Right forelimb (tissue), 1 donor: Measurements from ENCODE around the gene LRPAP1.
"Not testable (repeated sequence)": the region's sequence is repeated elsewhere in the genome, so short reads cannot be mapped to it uniquely, and the experiment has no call there.

ENCODE experiments used
- DNase-seq: peaks from one replicate; pipeline ENCODE4 v3.0.0-alpha.2; 2018

Gene LRPAP1

GRCh38 chr4:3517731-3518510 lies 14.3 kb downstream of the LRPAP1 start:
- no peak for DNase-seq

- no peak for DNase-seq
Measured at GRCh38 chr4:3516836-3517730, 15.1 kb downstream of the LRPAP1 start.

GRCh38 chr4:3516061-3516835 lies 16.0 kb downstream of the LRPAP1 start:
- no peak for DNase-seq

DNA sequence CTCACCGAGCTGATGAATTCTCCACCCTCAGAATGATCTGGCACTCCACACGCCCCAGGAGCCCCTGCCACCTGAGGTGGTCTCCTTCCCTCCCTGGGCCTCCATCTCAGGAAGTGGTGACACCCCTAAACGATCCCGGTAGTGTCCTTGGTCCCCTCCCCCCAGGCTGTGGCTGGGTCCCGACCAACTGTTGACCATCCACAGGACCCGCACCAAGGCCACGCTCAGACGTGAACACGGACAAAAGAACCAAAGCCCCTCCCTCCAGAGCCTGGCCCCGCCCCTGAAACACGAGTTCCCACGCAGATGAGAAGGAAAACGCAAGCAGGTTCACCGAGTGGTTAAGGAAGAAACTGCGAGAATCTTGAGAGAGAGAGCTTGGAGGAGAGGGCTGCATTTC lies 16.6 kb downstream of the LRPAP1 start:
- no peak for DNase-seq

- DNase-seq, result no peak
Measured at GRCh38 chr4:3514806-3515501, 17.3 kb downstream of the LRPAP1 start.

DNA sequence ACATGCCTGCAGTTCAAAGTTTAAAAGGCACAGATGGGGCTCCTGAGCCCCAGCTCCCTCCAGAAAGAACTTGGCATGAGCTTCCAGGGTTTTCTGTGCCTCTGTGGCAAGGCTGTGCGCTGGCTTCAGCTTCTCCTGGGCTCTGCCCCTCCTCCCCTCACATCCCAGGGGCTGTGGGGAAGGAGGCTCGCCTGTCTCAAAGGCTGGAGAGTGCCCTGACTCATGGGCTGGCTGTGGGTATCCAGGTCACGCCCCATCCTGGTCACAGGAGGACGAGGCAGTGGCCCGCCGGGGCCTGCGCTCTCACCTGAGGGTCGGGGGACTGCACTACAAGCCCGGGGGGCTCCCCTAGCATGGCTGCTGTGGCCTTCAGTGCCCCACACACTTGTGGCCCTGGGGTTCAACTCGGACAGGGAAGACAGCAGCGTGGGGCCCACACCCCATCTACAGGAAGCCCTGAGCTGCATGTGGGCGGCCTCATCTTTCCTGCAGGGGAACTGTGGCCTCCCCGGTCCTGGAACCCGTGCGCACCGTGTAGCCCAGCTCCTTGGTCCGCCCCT lies 17.9 kb downstream of the LRPAP1 start:
- no peak for DNase-seq

DNA sequence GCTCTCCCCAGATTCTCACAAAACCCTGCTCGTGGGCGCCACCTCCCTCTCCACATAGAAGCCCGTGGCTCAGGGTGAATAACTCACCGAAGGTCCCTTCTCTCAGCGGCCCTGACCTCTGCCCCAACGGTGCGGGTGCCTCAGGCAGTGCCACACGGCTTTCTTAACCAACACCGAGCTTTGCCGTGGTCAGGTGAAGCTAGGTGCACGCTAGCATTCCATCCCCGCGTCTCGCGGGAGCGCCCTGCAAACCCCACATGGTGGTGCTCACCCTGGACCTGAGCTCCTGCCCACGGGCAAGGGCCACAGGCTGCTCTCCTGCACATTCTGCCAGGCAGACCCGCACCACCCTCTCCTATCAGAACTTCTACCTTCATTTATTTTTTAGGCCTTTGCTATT lies 18.4 kb downstream of the LRPAP1 start:
- no peak for DNase-seq

GRCh38 chr4:3512719-3513118 lies 19.5 kb downstream of the LRPAP1 start:
- DNase-seq, result no peak

DNA sequence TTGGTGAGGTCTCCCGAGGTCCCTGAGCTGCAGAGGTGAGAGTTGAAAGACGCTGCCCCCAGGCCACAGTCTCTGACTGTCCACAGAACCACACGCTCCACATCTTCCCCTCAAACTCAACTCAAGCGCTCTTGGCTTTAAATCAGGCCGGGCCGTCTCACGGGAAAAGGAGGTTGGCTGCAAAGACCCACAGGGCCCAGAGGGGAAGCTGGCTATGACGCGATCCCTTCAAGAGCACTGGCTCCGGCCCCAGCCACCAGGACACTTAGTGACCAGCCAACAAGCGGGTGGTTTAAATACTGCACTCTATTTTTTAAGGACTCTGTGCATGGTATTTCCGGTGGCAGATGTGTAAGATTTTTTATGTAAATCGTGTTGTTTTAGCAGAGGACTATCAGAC lies 19.9 kb downstream of the LRPAP1 start:
- DNase-seq, result no peak

DNA sequence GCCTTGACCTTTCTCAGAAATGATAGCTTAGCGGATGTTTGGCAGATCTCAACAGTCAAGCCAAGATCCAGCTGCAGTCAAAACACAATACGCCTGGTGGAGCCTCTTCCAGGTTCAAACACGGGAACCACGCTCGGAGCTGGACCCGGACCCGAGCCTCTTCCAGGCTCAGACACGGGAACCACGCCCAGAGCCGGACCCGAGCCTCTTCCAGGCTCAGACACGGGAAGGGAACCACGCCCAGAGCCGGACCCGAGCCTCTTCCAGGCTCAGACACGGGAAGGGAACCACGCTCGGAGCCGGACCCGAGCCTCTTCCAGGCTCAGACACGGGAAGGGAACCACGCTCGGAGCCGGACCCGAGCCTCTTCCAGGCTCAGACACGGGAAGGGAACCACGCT lies 20.6 kb downstream of the LRPAP1 start:
- DNase-seq, result not testable (repeated sequence)

DNA sequence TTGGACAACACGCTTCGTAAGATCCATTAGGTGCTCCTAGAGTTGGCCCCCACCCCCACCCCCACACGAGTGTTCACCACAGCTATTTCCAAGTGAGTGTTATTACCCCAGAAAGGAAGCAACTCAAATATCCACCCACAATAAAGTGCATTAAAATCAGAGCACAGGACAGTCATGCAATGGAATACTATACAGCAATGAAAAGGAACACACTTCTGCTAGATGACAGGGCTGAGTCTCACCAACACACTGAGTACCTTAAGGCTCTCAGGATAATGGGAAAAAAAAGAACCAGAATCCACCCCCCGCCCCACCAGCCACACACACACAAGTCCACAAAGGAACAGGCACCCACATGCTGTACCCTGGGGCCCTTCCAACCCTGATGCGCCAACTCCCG lies 21.0 kb downstream of the LRPAP1 start:
- DNase-seq, result no peak

DNA sequence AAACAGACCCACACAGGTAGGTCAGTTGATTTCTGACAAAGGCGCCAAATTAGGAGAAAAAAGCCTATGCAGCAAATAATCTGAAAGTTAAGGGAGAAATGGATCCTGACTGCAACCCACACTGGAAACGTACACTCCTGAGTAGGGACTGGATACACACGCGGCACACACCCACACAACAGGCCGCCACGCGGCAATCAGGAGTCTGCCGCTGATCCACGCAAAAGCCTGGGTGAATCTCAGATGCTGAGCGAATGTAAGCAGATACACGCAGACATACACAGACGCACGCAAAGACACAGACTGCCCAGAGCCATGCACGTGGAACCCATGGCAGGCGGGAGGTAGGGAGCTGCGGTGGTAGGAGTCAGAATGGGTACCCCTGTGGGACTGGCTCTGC lies 21.7 kb downstream of the LRPAP1 start:
- DNase-seq, result no peak

DNA sequence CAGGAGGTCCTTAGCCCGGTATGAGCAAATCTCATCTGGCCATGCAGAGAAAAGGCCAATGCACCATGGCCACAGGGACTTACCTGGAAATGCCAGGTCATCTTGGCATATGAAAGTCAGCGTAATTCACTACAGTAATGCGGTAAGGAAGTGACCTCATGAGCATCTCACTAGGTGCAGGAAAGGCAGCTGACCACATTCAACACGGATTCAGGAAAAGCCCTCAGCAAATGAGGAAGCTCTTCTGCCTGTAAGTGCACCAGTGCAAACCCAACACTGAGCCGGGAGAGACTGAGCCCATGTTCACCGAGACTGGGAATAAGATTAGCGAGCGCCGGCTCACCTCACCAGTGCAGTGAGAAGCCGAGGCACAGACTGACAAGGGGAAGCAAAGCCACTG lies 23.7 kb downstream of the LRPAP1 start:
- DNase-seq, result no peak

- no peak for DNase-seq
Measured at GRCh38 chr4:3505231-3505630, 27.0 kb downstream of the LRPAP1 start.

DNA sequence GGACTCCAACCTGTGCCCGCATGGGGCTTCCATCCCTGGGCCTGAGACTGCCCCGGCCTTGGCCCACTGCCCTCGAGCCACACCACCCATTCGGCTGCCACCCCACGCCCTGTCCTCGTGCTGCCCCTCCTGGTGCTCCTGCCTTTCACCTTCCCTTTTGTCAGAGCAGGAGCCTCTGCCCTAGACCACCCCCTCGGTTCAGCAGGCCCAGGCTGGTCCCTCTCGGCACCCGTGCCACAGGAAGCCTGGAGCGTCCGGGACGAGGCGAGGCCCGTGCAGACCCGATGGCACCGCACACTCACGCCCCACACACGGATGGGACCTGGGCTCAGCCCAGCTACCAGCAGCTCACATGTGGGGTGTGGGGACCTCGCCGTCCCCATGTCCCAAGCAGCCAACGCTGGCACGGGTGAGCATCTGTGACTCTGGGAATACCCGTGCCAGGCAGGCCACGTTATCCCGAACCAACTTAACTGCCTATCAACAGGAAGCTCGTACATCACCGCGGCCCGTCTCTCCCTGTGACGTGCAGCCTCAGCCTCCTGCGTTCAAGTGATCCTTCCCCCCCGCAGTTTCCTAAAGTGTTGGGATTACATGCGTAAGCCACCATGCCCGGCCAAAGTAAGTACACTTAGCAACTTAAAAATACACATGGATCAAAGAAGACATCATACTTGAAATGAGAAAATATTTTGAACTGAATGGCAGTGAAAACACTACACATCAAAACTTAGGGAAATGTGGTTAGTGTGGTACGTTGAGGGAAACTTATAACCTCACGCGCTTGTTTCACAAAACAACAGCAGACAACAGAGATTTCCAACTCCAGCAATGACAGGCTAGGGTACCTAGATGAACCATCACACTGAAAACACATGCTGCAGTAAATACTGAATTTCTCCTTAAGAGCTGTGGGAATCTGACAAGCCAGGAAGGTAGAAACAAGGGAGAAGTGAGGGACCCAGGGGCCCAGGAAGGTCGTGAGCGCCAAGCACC lies 29.0 kb downstream of the LRPAP1 start:
- no peak for DNase-seq

DNA sequence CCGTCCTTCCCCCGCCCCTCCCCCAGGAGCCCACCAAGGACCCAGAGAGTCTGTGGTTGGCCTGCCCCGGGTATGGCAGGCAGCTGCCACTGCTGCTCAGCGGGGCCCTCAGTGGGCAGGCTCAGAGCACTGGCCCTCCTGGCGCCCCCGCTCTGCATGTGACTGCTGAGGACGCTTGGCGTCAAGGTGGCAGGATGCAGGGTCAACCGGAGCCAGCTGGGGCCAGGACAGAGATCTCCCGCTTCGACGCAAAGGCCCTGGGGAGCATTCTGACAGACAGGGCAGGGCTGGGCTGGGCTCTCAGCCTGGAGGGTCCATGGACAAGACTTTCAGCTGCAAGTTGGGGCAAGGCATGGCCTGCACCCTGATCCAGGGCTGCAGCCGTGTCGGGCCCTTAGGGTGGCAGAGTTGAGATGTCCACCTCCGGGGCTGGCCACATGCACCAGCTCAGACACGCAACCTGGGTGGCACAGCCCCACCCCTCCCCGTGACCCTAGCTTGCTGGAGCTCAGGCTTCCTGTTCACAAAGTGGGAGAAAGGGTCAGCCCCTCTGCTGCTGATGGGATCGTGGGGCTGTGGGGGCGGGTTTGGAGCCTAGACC lies 30.3 kb downstream of the LRPAP1 start:
- no peak for DNase-seq

- DNase-seq, result no peak
Measured at GRCh38 chr4:3501126-3501824, 30.9 kb downstream of the LRPAP1 start.

DNA sequence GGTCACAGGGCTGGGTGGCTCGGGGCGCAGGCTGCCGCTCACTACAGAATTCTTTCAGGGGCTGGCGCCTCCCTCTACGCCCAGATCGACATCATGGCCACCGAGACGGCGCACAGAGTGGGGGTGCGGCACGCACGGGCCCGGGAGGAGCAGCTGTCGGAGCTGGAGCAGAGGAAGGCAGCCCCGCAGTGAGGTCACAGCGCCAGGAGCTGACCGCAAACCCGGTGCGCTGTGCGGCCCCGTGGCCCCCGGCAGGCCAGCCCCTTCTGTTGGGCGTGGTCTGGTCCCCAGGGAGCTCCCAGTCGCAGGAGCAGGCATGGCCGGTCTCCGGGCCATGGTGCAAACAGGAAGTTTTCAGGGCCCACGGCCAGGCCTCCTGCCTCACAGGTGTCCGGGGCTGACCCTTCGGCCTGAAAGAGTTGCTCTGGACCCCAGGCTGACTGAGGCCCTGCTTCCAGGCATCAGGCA lies 31.6 kb downstream of the LRPAP1 start:
- no peak for DNase-seq

DNA sequence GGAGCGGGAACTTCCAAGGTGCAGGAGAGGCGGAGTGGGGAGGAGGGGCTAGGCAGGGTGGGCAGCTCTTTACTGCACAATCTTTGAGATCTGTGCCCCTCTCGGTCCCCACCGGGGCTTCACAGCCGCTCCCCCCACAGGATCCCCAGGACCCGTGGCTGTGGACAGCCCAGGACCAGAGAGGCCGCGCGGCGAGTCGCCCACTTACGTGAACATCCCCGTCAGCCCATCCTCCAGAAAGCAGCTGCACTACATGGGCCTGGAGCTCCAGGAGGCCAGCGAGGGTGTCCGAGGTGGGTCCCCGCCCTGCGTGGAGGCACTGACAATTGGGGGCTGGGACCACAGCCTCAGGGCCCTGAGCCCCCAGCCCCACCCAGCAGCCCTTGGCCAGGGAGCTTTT lies 32.1 kb downstream of the LRPAP1 start:
- DNase-seq, result no peak

GRCh38 chr4:3499710-3500109 lies 32.5 kb downstream of the LRPAP1 start:
- no peak for DNase-seq
